DND-41 (cell line): ENCODE data around the gene NEB.

ENCODE experiments used
- ATAC-seq: fragments of 200-7000 bp; cut with Tn5 transposase; 3 replicates; pipeline ENCODE4 v1.9.1; 2021; ENCODE audit warnings: low read depth; ENCODE audit not compliant: insufficient read depth
- DNase-seq: peaks from one replicate; pipeline ENCODE4 v3.0.0-alpha.2; 2020
- H2AFZ ChIP-seq: 2 replicates; pipeline ENCODE4 v1.6.0; 2012; ENCODE audit warnings: low read depth, low read length
- H3K27ac ChIP-seq: 2 replicates; pipeline ENCODE4 v1.5.1; 2012; ENCODE audit warnings: low read length, inconsistent platforms
- H3K27me3 ChIP-seq: fragments of 200-600 bp; sonication (generic); 2 replicates; pipeline ENCODE4 v1.6.0; 2012; ENCODE audit warnings: low read length, mild to moderate bottlenecking, inconsistent platforms; ENCODE audit not compliant: insufficient read depth, poor library complexity
- H3K36me3 ChIP-seq: 2 replicates; pipeline ENCODE4 v1.5.1; 2012; ENCODE audit warnings: low read length, inconsistent platforms; ENCODE audit not compliant: insufficient read depth
- H3K4me1 ChIP-seq: 2 replicates; pipeline ENCODE4 v1.5.1; 2012; ENCODE audit warnings: mild to moderate bottlenecking, low read length; ENCODE audit not compliant: insufficient read depth
- H3K4me2 ChIP-seq: 2 replicates; pipeline ENCODE4 v1.6.0; 2012; ENCODE audit warnings: mild to moderate bottlenecking, moderate library complexity, low read length, inconsistent platforms; ENCODE audit not compliant: insufficient read depth
- H3K4me3 ChIP-seq, 2 experiments: fragments of 200-600 bp in 1 of 2; shearing (Covaris generic) in 1 of 2; 2 replicates each; pipeline ENCODE4 v1.5.1; 2012 to 2016; ENCODE audit warnings: inconsistent platforms in 2 of 2, low read length in 2 of 2, mild to moderate bottlenecking in 2 of 2, low read depth in 1 of 2, moderate library complexity in 1 of 2
- H3K79me2 ChIP-seq: 2 replicates; pipeline ENCODE4 v1.6.0; 2012; ENCODE audit warnings: low read length, inconsistent platforms; ENCODE audit not compliant: insufficient read depth
- H3K9ac ChIP-seq: 2 replicates; pipeline ENCODE4 v1.6.0; 2012; ENCODE audit warnings: low read depth, mild to moderate bottlenecking, inconsistent platforms, low read length, moderate library complexity
- H3K9me3 ChIP-seq: 2 replicates; pipeline ENCODE4 v1.5.1; 2012; ENCODE audit warnings: low read length, moderate library complexity, mild to moderate bottlenecking, inconsistent platforms; ENCODE audit not compliant: insufficient read depth, severe bottlenecking
- H4K20me1 ChIP-seq: 2 replicates; pipeline ENCODE4 v1.6.0; 2012; ENCODE audit warnings: low read length; ENCODE audit not compliant: insufficient read depth
- EZH2 ChIP-seq: IDR thresholded peaks from 3 replicates; pipeline ENCODE4 v1.6.1; 2012; ENCODE audit warnings: borderline replicate concordance, low read depth, mild to moderate bottlenecking, moderate library complexity, low read length, inconsistent platforms; ENCODE audit not compliant: severe bottlenecking
- TF ChIP-seq, protein P1 (sequence below): IDR thresholded peaks from 2 replicates; pipeline ENCODE4 v1.5.1; 2012; ENCODE audit warnings: borderline replicate concordance, low read length, moderate library complexity, mild to moderate bottlenecking; ENCODE audit not compliant: poor library complexity, severe bottlenecking; ENCODE audit errors: extremely low read depth

The NEB gene

DNA sequence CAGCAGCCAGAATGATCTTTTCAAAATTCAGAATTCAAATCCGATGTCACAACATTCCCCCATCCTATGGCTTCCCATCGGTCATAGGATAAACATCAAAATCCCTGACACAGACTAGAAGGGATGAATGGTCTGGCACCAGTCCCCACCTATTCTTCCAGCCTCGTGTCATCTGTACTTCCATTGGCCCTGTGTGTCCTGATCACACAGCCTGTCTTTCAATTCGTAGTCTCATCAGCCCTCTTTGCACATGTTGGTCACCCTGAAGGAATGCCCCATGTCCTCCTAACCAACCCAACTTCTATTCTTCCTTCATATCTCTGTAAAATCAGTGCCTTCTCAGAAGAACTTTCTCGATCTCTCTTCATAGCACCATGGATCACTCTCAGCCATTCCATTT, 157.2 kb downstream of the NEB start:
- Histone ChIP-seq H2AFZ (no peak overlapping the region), H3K27ac (no peak overlapping the region), H4K20me1 (no peaks in the 10 kb centered on the region), H3K36me3 (no peaks in the 10 kb centered on the region), H3K4me1 (no peaks in the 10 kb centered on the region), H3K9ac (no peak overlapping the region), H3K27me3 (no peaks in the 10 kb centered on the region), H3K9me3 (no peaks in the 10 kb centered on the region), H3K4me2 (no peak overlapping the region), H3K79me2 (no peaks in the 10 kb centered on the region), H3K4me3 (no peak overlapping the region)
- DNase-seq (no peak), ATAC-seq (no peak)
- no peak for TF ChIP-seq EZH2
- TF ChIP-seq, protein P1, sequence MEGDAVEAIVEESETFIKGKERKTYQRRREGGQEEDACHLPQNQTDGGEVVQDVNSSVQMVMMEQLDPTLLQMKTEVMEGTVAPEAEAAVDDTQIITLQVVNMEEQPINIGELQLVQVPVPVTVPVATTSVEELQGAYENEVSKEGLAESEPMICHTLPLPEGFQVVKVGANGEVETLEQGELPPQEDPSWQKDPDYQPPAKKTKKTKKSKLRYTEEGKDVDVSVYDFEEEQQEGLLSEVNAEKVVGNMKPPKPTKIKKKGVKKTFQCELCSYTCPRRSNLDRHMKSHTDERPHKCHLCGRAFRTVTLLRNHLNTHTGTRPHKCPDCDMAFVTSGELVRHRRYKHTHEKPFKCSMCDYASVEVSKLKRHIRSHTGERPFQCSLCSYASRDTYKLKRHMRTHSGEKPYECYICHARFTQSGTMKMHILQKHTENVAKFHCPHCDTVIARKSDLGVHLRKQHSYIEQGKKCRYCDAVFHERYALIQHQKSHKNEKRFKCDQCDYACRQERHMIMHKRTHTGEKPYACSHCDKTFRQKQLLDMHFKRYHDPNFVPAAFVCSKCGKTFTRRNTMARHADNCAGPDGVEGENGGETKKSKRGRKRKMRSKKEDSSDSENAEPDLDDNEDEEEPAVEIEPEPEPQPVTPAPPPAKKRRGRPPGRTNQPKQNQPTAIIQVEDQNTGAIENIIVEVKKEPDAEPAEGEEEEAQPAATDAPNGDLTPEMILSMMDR: no peak

DNA sequence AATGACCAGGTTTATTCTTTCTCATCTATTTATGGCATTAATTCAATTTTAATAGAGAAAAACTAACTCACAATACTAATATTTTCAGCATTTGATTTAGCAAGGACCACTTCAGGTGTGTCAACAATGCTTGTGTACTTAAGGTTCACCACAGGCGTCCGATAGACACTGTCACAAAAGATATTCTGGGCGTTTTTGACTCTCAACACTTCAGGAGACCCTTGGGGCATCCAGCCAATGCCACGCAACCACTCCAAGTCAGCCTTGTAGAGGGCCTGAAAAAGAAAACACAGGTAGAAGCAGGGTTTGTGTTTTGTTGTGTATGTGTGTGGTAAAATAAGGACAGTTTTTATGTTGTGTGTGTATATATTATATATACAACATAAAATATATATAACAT, 158.2 kb downstream of the NEB start:
- Histone ChIP-seq H2AFZ (no peak overlapping the region), H3K36me3 (no peaks in the 10 kb centered on the region), H3K27ac (no peak overlapping the region), H3K9ac (no peak overlapping the region), H4K20me1 (no peaks in the 10 kb centered on the region), H3K27me3 (no peaks in the 10 kb centered on the region), H3K4me1 (no peaks in the 10 kb centered on the region), H3K4me2 (no peak overlapping the region), H3K79me2 (no peaks in the 10 kb centered on the region), H3K9me3 (no peaks in the 10 kb centered on the region), H3K4me3 (no peak overlapping the region)
- TF ChIP-seq, protein P1: no peak
- TF ChIP-seq EZH2: no peak
- no peak for ATAC-seq
- no peak for DNase-seq

DNA sequence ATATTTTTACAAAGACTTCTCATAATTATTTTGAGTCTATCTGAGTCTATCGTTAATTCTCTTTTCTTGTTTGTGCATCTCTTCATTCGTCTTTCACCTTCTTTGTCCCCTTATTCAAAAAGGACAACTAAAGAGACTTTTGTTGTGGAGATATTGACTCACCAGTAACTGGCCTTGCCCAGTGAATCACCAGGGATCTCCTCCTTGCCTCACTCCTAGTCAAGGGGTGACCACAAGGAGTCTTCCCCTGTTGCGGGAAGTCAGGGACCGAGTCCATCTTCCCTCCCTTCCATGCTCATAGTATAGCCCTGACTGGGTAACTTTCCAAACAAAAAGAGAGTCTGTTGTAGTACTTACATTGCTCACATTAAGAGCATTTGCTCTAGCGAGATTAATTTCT, 158.9 kb downstream of the NEB start:
- Histone ChIP-seq H2AFZ (no peak overlapping the region), H3K4me3 (no peak overlapping the region), H3K9ac (no peak overlapping the region), H3K4me1 (no peaks in the 10 kb centered on the region), H4K20me1 (no peaks in the 10 kb centered on the region), H3K79me2 (no peaks in the 10 kb centered on the region), H3K4me2 (no peak overlapping the region), H3K27ac (no peak overlapping the region), H3K9me3 (no peaks in the 10 kb centered on the region), H3K36me3 (no peaks in the 10 kb centered on the region), H3K27me3 (no peaks in the 10 kb centered on the region)
- ATAC-seq (no peak), DNase-seq (no peak)
- TF ChIP-seq, protein P1: no peak
- TF ChIP-seq EZH2: no peak

DNA sequence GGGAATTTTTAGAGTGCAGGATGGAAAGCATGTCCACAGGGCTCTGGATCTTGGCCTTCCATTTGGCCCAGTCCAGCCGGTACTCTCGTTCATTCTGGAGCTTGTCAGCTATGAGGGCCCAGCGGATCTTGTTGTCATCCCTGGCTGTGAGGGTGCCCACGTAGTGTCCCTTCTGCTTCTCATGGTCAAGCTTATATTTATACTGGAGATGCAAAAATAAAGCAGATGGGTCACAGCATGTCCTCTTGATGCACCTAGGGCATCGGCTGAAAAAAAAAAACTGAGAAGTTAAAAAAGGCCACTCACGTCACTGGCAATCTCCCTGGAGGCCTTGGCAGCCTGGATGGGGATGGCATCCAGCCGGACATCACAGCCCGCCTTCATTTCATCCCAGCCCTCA, 164.1 kb downstream of the NEB start:
- ATAC-seq: no peak
- Histone ChIP-seq H3K9me3 (no peaks in the 10 kb centered on the region), H3K27me3 (no peaks in the 10 kb centered on the region), H3K79me2 (no peaks in the 10 kb centered on the region), H3K4me2 (no peak overlapping the region), H3K4me1 (no peaks in the 10 kb centered on the region), H3K9ac (no peak overlapping the region), H3K27ac (no peak overlapping the region), H4K20me1 (no peaks in the 10 kb centered on the region), H3K4me3 (no peak overlapping the region), H2AFZ (no peak overlapping the region), H3K36me3 (no peaks in the 10 kb centered on the region)
- DNase-seq: no peak
- no peak for TF ChIP-seq EZH2
- TF ChIP-seq, protein P1: no peak
